Adrenal gland (tissue), 19 donors: ENCODE results near the gene GPR101. TPM values are rescaled to one million over a fixed set of nuclear protein-coding genes. Genes with fewer than 3 reads are reported as not detected.

Experiments
- DNase-seq, 7 donors: peaks; one replicate each; pipeline ENCODE4 v3.0.0-alpha.2; 2019 to 2020
- H3K27ac ChIP-seq, 5 donors: fragments of 200-600 bp; sonication (generic) in 4 of 5; 1 replicate in 3 of 5; 2 replicates in 2 of 5; pipeline versions ENCODE4 v1.5.1 to v1.8.0; 2016 to 2020; ENCODE audit warnings: mild to moderate bottlenecking in 1 of 5
- H3K27me3 ChIP-seq: fragments of 200-600 bp; 2 replicates; pipeline ENCODE4 v1.8.0; 2021
- H3K36me3 ChIP-seq, 2 donors: fragments of 200-600 bp; replicated peaks in 1 of 2; 1 replicate in 1 of 2; 2 replicates in 1 of 2; pipeline versions ENCODE4 v1.5.1 to v1.8.0; 2018 to 2022
- H3K4me1 ChIP-seq, 2 donors: fragments of 200-600 bp; replicated peaks in 1 of 2; 1 replicate in 1 of 2; 2 replicates in 1 of 2; pipeline versions ENCODE4 v1.5.1 to v1.8.0; 2018 to 2021
- H3K4me3 ChIP-seq, 4 donors: fragments of 200-600 bp; sonication (generic) in 3 of 4; one replicate each; pipeline ENCODE4 v1.5.1; 2016 to 2018
- H3K9me3 ChIP-seq, 3 donors: fragments of 200-600 bp; sonication (generic) in 1 of 3; replicated peaks in 1 of 3; 1 replicate in 2 of 3; 2 replicates in 1 of 3; pipeline versions ENCODE4 v1.5.1 to v1.8.0; 2016 to 2021
- POLR2A ChIP-seq, 2 donors: fragments of 450-650 bp; IDR thresholded peaks; one replicate each; pipeline ENCODE4 v1.6.1; 2017; ENCODE audit warnings: antibody characterized with exemption in 2 of 2, mild to moderate bottlenecking in 2 of 2, moderate library complexity in 1 of 2
- WGBS, 4 donors: extraction: QIAGEN DNeasy Blood & Tissue Kit in 2 of 4; methylation state at CpG; one replicate each; pipeline versions ENCODE4 v1.1.5 to v1.1.7; 2013 to 2017; 5-methylcytosine and 5-hydroxymethylcytosine counted together
- intact Hi-C, 2 donors: fragments of 100-400 bp; cut with DNase I; formaldehyde crosslinking; loops; one replicate each; pipeline versions ENCODE4 v1.14.1 to v1.15.0; 2022 to 2023
- long read RNA-seq, 10 donors: library from polyadenylated mRNA in 3 of 10; unstranded in 2 of 10; stranded (forward) in 1 of 10; transcript quantifications; one replicate each; pipeline ENCODE4 v2.0.0 and lab custom pipeline, GENCODE V29; 2021 to 2026
- polyA plus RNA-seq, 3 donors: library from polyadenylated mRNA; stranded (reverse); fragments of 200-250 nt in 2 of 3; fragments of 350-450 nt in 1 of 3; fragmentation: Illumina TruSeq in 1 of 3; extraction: RNeasy Lipid Tissue Mini Kit (QIAGEN cat#74804) in 1 of 3; gene quantifications; one replicate each; pipeline ENCODE4 v1.2.3, GENCODE V29; 2013 to 2014
- total RNA-seq, 9 donors: library from RNA; depleted of rRNA in 4 of 9; stranded (reverse); fragments of >200 nt in 4 of 9; fragments of 120-200 nt in 1 of 9; fragmentation: NEBNext Ultra II Directional in 1 of 9; extraction: Animal tissue kit (Norgen Biotek cat#: 25700) in 1 of 9; gene quantifications; one replicate each; pipeline versions ENCODE4 v1.1.0 to v1.2.4, GENCODE V29; 2013 to 2023
- TF ChIP-seq, protein P1 (sequence below), 6 experiments: fragments of 450-650 bp in 4 of 6; fragments of 200-600 bp in 2 of 6; sonication (generic) in 1 of 6; IDR thresholded peaks; 1 replicate in 5 of 6; 2 replicates in 1 of 6; pipeline versions ENCODE4 v1.5.1 to v1.8.0; 2016 to 2021; ENCODE audit warnings: antibody characterized with exemption in 6 of 6, mild to moderate bottlenecking in 2 of 6, moderate library complexity in 1 of 6
- donor health status: healthy with polysubstance abuse.
- donor health status: Bipolar disorder and iron deficiency.
- donor health status: DM: yes; HTN: yes; CAD: no.
- donor health status: DM: no; HTN: no; CAD: no.
- donor health status: DM: no; HTN: no; CAD: no.
- donor health status: DM: yes; HTN: yes; CAD: no.

Gene GPR101, protein sequence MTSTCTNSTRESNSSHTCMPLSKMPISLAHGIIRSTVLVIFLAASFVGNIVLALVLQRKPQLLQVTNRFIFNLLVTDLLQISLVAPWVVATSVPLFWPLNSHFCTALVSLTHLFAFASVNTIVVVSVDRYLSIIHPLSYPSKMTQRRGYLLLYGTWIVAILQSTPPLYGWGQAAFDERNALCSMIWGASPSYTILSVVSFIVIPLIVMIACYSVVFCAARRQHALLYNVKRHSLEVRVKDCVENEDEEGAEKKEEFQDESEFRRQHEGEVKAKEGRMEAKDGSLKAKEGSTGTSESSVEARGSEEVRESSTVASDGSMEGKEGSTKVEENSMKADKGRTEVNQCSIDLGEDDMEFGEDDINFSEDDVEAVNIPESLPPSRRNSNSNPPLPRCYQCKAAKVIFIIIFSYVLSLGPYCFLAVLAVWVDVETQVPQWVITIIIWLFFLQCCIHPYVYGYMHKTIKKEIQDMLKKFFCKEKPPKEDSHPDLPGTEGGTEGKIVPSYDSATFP
- total RNA-seq, result not detected
- polyA plus RNA-seq, result not detected
- long read RNA-seq, donor 1, result 0 reads
- long read RNA-seq, donor 2, result 0 reads
- long read RNA-seq, donor 3, result 0 reads
- long read RNA-seq, donor 4, result 0 reads
- long read RNA-seq, donor 5, result 0 reads
- long read RNA-seq, donor 6, result 0 reads
- long read RNA-seq, donor 7, result 0 reads
- long read RNA-seq, donor 8, result 0 reads
- long read RNA-seq, donor 9, result 0 reads
- long read RNA-seq, donor 10, result 0 reads

GRCh38 chrX:137033774-137034507 is at the start of gene GPR101:
GPR101 (minus strand) TSS chrX:137033995; CDS start chrX:137031674, 2,321 bp downstream.
- intact Hi-C loops, result no loop called here
- Histone ChIP-seq H3K4me3 (no peak within 1 kb of the TSS), H3K27me3 (peaks cover 46% of the 10 kb centered on the region), H3K36me3 (no peaks in the 10 kb centered on the region), H3K9me3 (no peaks in the 10 kb centered on the region), H3K27ac (no peak within 1 kb of the TSS), H3K4me1 (no peaks in the 10 kb centered on the region)
- 2 to 37% (median 22%) methylated on average over 6 to 57 of the region's 68 CpGs for WGBS, 4 donors
- DNase-seq, result no peak
- TF ChIP-seq, protein P1, sequence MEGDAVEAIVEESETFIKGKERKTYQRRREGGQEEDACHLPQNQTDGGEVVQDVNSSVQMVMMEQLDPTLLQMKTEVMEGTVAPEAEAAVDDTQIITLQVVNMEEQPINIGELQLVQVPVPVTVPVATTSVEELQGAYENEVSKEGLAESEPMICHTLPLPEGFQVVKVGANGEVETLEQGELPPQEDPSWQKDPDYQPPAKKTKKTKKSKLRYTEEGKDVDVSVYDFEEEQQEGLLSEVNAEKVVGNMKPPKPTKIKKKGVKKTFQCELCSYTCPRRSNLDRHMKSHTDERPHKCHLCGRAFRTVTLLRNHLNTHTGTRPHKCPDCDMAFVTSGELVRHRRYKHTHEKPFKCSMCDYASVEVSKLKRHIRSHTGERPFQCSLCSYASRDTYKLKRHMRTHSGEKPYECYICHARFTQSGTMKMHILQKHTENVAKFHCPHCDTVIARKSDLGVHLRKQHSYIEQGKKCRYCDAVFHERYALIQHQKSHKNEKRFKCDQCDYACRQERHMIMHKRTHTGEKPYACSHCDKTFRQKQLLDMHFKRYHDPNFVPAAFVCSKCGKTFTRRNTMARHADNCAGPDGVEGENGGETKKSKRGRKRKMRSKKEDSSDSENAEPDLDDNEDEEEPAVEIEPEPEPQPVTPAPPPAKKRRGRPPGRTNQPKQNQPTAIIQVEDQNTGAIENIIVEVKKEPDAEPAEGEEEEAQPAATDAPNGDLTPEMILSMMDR (IDR thresholded peaks at IDR 0.05), result no peak
- no peak for TF ChIP-seq POLR2A (IDR thresholded peaks at IDR 0.05)

DNA sequence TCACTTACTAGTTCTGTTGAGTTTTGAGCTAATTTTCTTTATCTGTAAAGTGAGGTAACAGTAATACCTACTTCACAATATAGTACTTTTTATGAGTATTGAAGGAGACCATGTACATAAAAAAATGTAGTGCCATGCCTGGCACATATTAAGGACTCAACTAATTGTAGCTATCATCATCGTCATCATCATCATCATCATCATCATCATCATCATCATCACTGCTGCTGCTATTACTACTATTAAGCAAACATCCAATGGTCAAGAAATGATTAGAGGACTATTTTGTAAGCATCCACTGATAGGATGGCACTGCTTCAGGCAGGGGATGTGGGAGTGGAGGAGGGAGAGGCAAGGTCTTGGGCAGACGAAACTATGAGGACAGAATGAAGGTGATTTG is 47.4 kb upstream of the GPR101 start:
- DNase-seq, result no peak
- H3K36me3 ChIP-seq, result no peaks in the 10 kb centered on the region
- no peaks in the 10 kb centered on the region for H3K9me3 ChIP-seq
- no peak overlapping the region for H3K27ac ChIP-seq
- intact Hi-C loops, result no loop called here
- TF ChIP-seq, protein P1 (IDR thresholded peaks at IDR 0.05), result no peak
- TF ChIP-seq POLR2A (IDR thresholded peaks at IDR 0.05), result no peak
- H3K27me3 ChIP-seq, result peaks cover 17% of the 10 kb centered on the region
- H3K4me1 ChIP-seq, result no peaks in the 10 kb centered on the region
- H3K4me3 ChIP-seq, result no peak overlapping the region
- 59 to 84% (median 67%) methylated on average over 2 of the region's 2 CpGs for WGBS, 4 donors

GRCh38 chrX:137072396-137072795 is 38.6 kb upstream of the GPR101 start:
- no peak for TF ChIP-seq POLR2A (IDR thresholded peaks at IDR 0.05)
- H3K27me3 ChIP-seq, result peaks cover 13% of the 10 kb centered on the region
- H3K4me1 ChIP-seq, result no peaks in the 10 kb centered on the region
- intact Hi-C loops, result no loop called here
- H3K9me3 ChIP-seq, result no peaks in the 10 kb centered on the region
- no peak overlapping the region for H3K4me3 ChIP-seq
- H3K36me3 ChIP-seq, result no peaks in the 10 kb centered on the region
- WGBS, 4 donors, result 10 to 31% (median 20%) methylated on average over 1 of the region's 1 CpG
- no peak overlapping the region for H3K27ac ChIP-seq
- DNase-seq, result no peak

DNA sequence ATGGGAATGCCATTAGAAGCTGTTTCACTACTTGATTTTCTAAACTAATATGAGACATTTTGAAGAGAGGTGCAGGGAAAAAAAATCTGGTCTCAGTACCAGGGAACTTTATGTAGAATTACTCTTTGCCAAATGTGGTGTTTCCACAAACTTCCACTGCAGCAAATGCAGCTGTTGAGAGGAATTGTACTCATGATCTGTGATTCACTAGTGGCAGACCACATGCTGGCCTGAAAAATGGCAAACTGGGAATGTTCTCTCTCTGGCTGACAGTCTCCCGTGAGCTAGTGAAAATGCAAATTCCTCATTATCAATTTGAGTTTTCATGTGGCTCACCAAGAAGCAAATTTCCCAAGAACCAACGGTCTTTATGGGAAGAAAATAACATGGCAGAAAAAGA is 37.8 kb upstream of the GPR101 start:
- peaks cover 13% of the 10 kb centered on the region for H3K27me3 ChIP-seq
- H3K9me3 ChIP-seq, result no peaks in the 10 kb centered on the region
- intact Hi-C loops, result no loop called here
- H3K4me3 ChIP-seq, result no peak overlapping the region
- whole genome bisulfite sequencing, 4 donors, result 58 to 75% (median 60%) methylated on average over 2 of the region's 2 CpGs
- DNase-seq, result no peak
- TF ChIP-seq, protein P1 (IDR thresholded peaks at IDR 0.05), result no peak
- TF ChIP-seq POLR2A (IDR thresholded peaks at IDR 0.05), result no peak
- H3K27ac ChIP-seq, result no peak overlapping the region
- no peaks in the 10 kb centered on the region for H3K4me1 ChIP-seq
- no peaks in the 10 kb centered on the region for H3K36me3 ChIP-seq
